Right lobe of liver (tissue), 6 donors: Measurements from ENCODE around the gene MYH6. TPM values are rescaled to one million over a fixed set of nuclear protein-coding genes. Genes with fewer than 3 reads are reported as not detected.

Experiments used
- ATAC-seq, 4 donors: fragments of 200-7000 bp; cut with Tn5 transposase; one replicate each; pipeline ENCODE4 v1.9.1; 2020; ENCODE audit warnings: mild to moderate bottlenecking in 4 of 4, moderate library complexity in 4 of 4
- DNase-seq, 3 donors: peaks; one replicate each; pipeline ENCODE4 v3.0.0-alpha.2; 2020
- H3K27ac ChIP-seq, 3 donors: fragments of 200-600 bp; one replicate each; pipeline ENCODE4 v1.8.0; 2022
- H3K27me3 ChIP-seq, 2 donors: fragments of 200-600 bp; one replicate each; pipeline ENCODE4 v1.8.0; 2022
- H3K36me3 ChIP-seq, 4 donors: fragments of 200-600 bp; sonication (generic) in 1 of 4; one replicate each; pipeline versions ENCODE4 v1.5.1 to v1.8.0; 2017 to 2022; ENCODE audit warnings: control low read depth in 1 of 4
- H3K4me1 ChIP-seq, 4 donors: fragments of 200-600 bp; sonication (generic) in 1 of 4; one replicate each; pipeline versions ENCODE4 v1.5.1 to v1.8.0; 2017 to 2022; ENCODE audit warnings: control low read depth in 1 of 4
- H3K4me3 ChIP-seq, 3 donors: fragments of 200-600 bp; one replicate each; pipeline ENCODE4 v1.8.0; 2022
- H3K9me3 ChIP-seq, 4 donors: fragments of 200-600 bp; sonication (generic) in 1 of 4; one replicate each; pipeline versions ENCODE4 v1.5.1 to v1.8.0; 2017 to 2022; ENCODE audit warnings: control low read depth in 1 of 4
- CTCF ChIP-seq, 4 donors: fragments of 200-600 bp in 3 of 4; fragments of 450-650 bp in 1 of 4; IDR thresholded peaks; one replicate each; pipeline versions ENCODE4 v1.5.1 to v1.8.0; 2016 to 2022; ENCODE audit warnings: antibody characterized with exemption in 4 of 4, mild to moderate bottlenecking in 2 of 4
- POLR2A ChIP-seq: fragments of 450-650 bp; IDR thresholded peaks from one replicate; pipeline ENCODE4 v1.6.1; 2017; ENCODE audit warnings: antibody characterized with exemption, mild to moderate bottlenecking
- WGBS: methylation state at CpG from one replicate; pipeline ENCODE4 v1.1.6; 2018; ENCODE audit warnings: low coverage, low lambda C conversion rate; ENCODE audit not compliant: insufficient coverage; ENCODE audit errors: missing lambda C conversion rate; 5-methylcytosine and 5-hydroxymethylcytosine counted together
- intact Hi-C, 2 donors: fragments of 100-400 bp; cut with DNase I; formaldehyde crosslinking; loops; one replicate each; pipeline versions ENCODE4 v1.11.2 to v1.14.1; 2022
- total RNA-seq, 6 experiments: library from RNA; depleted of rRNA in 2 of 6; stranded (reverse); fragments of >200 nt in 2 of 6; fragmentation: NEBNext Ultra II Directional in 3 of 6; extraction: Animal tissue kit (Norgen Biotek cat#: 25700) in 3 of 6; gene quantifications; one replicate each; pipeline versions ENCODE4 v1.1.0 to v1.2.4, GENCODE V29; 2016 to 2023
- donor health status: DM: no; HTN: yes; CAD: no.
- donor health status: DM: no; HTN: no; CAD: no.
- donor health status: DM: no; HTN: no; CAD: no.
- donor health status: DM: no; HTN: yes; CAD: no.
- donor health status: DM: no; HTN: yes; CAD: no.

MYH6 gene
- total RNA-seq, 6 experiments from 2014 or later: 0.07 to 1.00 (median 0.13) TPM; not detected in 1

GRCh38 chr14:23352506-23353432 is 55.3 kb downstream of the MYH6 start, which contains the start of gene SLC22A17:
Gene SLC22A17 (minus strand): TSS chr14:23352887.
- TF ChIP-seq CTCF (IDR thresholded peaks at IDR 0.05) (peak in 1 of 4 donors; percentile 10), POLR2A (peak; percentile 22)
- 2% methylated on average over 18 of the region's 42 CpGs for WGBS
- Histone ChIP-seq H3K4me3 (peak within 1 kb of the TSS; percentile 37 to 55 (median 43)), H3K27me3 (peaks cover 0 to 7% of the 10 kb centered on the region in 2 donors), H3K27ac (no peak within 1 kb of the TSS), H3K4me1 (peaks cover 0 to 6% (median 0%) of the 10 kb centered on the region in 4 donors), H3K36me3 (no peaks in the 10 kb centered on the region), H3K9me3 (no peaks in the 10 kb centered on the region)
- peak; percentile 80 to 91 (median 83) for ATAC-seq
- intact Hi-C loops: no loop called here
- peak; percentile 52 to 60 (median 59) for DNase-seq

- intact Hi-C loops: no loop called here
- TF ChIP-seq CTCF (IDR thresholded peaks at IDR 0.05) (no peak), POLR2A (no peak)
- DNase-seq (peak in 1 of 3 donors; percentile 47), ATAC-seq (peak in 3 of 4 donors; percentile 4 to 14 (median 13))
- peaks cover 0 to 6% (median 0%) of the 10 kb centered on the region in 4 donors for H3K4me1 ChIP-seq
- H3K4me3 ChIP-seq: peak overlapping the region; percentile 37 to 55 (median 43)
- WGBS: 10% methylated on average over 15 of the region's 61 CpGs
- H3K27me3 ChIP-seq: peaks cover 0 to 7% of the 10 kb centered on the region in 2 donors
- H3K36me3 ChIP-seq: no peaks in the 10 kb centered on the region
- H3K27ac ChIP-seq: no peak overlapping the region
- H3K9me3 ChIP-seq: no peaks in the 10 kb centered on the region
Measured at GRCh38 chr14:23351681-23352505, 56.2 kb downstream of the MYH6 start.

GRCh38 chr14:23349156-23349845 is 58.8 kb downstream of the MYH6 start:
- no peak for ATAC-seq
- DNase-seq: peak in 1 of 3 donors; percentile 28
- H3K27me3 ChIP-seq: peaks cover 0 to 7% of the 10 kb centered on the region in 2 donors
- no peaks in the 10 kb centered on the region for H3K9me3 ChIP-seq
- TF ChIP-seq POLR2A (no peak), CTCF (IDR thresholded peaks at IDR 0.05) (no peak)
- 40% methylated on average over 1 of the region's 8 CpGs for WGBS
- no peak overlapping the region for H3K27ac ChIP-seq
- no peak overlapping the region for H3K4me3 ChIP-seq
- H3K36me3 ChIP-seq: no peaks in the 10 kb centered on the region
- intact Hi-C loops: no loop called here
- peaks cover 0 to 6% (median 0%) of the 10 kb centered on the region in 4 donors for H3K4me1 ChIP-seq

DNA sequence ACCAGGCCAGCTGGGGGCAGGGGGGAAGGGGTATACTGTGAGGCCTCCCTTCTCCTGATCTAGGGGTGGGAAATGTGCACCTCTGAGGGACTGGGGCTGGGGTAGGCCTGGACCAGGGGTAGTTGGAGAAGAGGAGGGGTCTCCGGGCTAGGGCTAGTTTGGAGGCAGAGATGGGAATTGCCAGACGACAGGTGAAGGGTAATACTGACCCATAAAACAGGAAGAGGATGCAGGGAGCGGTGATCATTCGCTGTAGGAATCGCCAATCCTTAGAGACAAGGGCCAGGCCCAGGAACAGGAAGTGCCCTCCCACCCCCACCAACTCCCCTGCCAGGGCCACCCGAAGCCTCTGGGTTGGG is 59.8 kb downstream of the MYH6 start:
- Histone ChIP-seq H3K27me3 (peaks cover 0 to 7% of the 10 kb centered on the region in 2 donors), H3K4me3 (no peak overlapping the region), H3K4me1 (peaks cover 0 to 6% (median 0%) of the 10 kb centered on the region in 4 donors), H3K27ac (no peak overlapping the region), H3K36me3 (no peaks in the 10 kb centered on the region), H3K9me3 (no peaks in the 10 kb centered on the region)
- intact Hi-C loops: no loop called here
- TF ChIP-seq CTCF (IDR thresholded peaks at IDR 0.05) (no peak), POLR2A (no peak)
- DNase-seq (peak in 1 of 3 donors; percentile 32), ATAC-seq (no peak)
- 85% methylated on average over 4 of the region's 6 CpGs for WGBS
